OCI-LY3 (cell line): Measurements from ENCODE around the gene ANKRD22.

Source experiments
- EZH2phosphoT487 ChIP-seq: fragments of 200-600 bp; shearing (Covaris generic); IDR thresholded peaks from 2 replicates; pipeline ENCODE4 v1.6.1; 2018; ENCODE audit warnings: antibody characterized with exemption, mixed run types, low read depth
- TF ChIP-seq, protein P1 (sequence below): fragments of 200-600, 300-600 bp; sonication (generic); IDR thresholded peaks from 2 replicates; pipeline ENCODE4 v1.5.1; 2014; ENCODE audit warnings: antibody characterized with exemption, low read length, low read depth

DNA sequence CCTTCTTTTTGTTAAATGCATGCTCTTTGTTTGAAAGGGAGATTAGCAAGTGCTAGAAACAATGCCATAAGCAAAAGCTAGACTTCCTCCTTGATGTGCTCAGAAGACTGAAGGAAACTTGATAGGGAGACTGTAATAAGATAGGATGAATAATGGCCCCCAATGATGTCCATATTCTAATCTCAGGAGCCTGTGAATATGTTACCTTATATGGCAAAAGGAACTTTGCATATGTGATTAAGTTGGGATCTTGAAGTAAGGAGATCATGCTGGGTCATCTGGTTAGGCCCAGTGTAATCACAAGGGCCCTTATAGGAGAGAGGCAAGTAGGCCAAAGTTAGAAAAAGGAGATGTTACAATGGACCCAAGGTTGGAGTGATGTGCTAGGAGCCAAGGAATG, 62.7 kb downstream of the ANKRD22 start:
- TF ChIP-seq, protein P1, sequence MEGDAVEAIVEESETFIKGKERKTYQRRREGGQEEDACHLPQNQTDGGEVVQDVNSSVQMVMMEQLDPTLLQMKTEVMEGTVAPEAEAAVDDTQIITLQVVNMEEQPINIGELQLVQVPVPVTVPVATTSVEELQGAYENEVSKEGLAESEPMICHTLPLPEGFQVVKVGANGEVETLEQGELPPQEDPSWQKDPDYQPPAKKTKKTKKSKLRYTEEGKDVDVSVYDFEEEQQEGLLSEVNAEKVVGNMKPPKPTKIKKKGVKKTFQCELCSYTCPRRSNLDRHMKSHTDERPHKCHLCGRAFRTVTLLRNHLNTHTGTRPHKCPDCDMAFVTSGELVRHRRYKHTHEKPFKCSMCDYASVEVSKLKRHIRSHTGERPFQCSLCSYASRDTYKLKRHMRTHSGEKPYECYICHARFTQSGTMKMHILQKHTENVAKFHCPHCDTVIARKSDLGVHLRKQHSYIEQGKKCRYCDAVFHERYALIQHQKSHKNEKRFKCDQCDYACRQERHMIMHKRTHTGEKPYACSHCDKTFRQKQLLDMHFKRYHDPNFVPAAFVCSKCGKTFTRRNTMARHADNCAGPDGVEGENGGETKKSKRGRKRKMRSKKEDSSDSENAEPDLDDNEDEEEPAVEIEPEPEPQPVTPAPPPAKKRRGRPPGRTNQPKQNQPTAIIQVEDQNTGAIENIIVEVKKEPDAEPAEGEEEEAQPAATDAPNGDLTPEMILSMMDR = no peak
- no peak for TF ChIP-seq EZH2phosphoT487
